GM12865 (cell line): Measurements from ENCODE around the gene FKBP10.
A peak's percentile ranks its signal among the peaks of the same experiment; 100 is the strongest.

Source experiments
- DNase-seq: peaks from one replicate; pipeline ENCODE4 v3.0.0; 2010; ENCODE audit warnings: low read depth
- H3K4me3 ChIP-seq: 2 replicates; pipeline ENCODE4 v1.5.1; 2011; ENCODE audit warnings: mild to moderate bottlenecking, low read depth, low read length, control low read depth
- TF ChIP-seq, protein P1 (sequence below): IDR thresholded peaks from 2 replicates; pipeline ENCODE4 v1.5.1; 2011; ENCODE audit warnings: low read length, control low read depth, low read depth, inconsistent platforms; ENCODE audit not compliant: insufficient read depth; ENCODE audit errors: missing control alignments

FKBP10 gene

DNA sequence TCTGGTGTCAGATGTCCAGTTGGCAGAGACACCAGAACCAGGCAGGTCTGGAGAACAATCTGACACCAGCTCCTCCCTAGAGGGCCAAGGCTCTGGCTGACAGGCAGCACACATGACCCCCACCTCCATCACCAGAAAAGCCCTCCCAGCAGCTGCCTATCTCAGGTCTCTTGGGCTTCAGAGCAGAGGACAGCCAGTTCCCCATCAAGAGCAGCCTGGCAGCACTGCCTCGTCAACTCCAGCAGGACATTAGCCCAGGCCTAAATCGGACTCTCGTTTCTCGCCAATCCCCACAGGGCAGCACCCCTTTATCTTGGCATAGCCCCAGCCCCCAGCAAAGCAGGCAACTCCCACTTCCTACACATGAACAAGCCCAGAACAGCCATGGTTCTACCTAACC lies 30.7 kb upstream of the FKBP10 start:
- no peak for DNase-seq
- no peak overlapping the region for H3K4me3 ChIP-seq
- TF ChIP-seq, protein P1, sequence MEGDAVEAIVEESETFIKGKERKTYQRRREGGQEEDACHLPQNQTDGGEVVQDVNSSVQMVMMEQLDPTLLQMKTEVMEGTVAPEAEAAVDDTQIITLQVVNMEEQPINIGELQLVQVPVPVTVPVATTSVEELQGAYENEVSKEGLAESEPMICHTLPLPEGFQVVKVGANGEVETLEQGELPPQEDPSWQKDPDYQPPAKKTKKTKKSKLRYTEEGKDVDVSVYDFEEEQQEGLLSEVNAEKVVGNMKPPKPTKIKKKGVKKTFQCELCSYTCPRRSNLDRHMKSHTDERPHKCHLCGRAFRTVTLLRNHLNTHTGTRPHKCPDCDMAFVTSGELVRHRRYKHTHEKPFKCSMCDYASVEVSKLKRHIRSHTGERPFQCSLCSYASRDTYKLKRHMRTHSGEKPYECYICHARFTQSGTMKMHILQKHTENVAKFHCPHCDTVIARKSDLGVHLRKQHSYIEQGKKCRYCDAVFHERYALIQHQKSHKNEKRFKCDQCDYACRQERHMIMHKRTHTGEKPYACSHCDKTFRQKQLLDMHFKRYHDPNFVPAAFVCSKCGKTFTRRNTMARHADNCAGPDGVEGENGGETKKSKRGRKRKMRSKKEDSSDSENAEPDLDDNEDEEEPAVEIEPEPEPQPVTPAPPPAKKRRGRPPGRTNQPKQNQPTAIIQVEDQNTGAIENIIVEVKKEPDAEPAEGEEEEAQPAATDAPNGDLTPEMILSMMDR: no peak

DNA sequence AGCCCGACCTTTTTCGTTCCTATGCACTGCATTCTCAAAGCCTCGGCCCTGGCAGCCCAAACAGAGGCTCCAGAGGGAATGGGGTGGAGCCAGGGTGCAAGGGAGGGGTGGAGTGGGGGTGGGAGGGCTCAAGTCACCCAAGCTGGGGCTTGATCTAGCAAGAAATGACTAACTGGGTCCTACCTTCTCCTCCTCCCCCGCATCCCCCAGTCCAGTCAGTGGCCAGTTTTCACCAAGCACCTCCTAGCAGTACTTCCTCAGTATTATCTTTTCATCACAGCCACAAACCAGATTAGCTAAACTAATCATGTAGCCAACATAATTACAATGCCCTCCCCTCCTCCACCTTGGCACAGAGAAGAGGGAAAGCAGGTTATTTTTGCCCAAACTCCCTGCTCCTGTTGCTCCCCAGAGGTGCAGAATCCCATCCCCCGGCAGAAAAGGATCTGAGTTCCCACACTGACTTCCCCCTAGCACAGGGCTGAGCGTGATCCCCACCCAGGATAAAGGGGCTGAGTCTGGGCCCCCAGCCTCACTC lies 28.5 kb upstream of the FKBP10 start:
- DNase-seq: peak; percentile 29
- no peak overlapping the region for H3K4me3 ChIP-seq

DNA sequence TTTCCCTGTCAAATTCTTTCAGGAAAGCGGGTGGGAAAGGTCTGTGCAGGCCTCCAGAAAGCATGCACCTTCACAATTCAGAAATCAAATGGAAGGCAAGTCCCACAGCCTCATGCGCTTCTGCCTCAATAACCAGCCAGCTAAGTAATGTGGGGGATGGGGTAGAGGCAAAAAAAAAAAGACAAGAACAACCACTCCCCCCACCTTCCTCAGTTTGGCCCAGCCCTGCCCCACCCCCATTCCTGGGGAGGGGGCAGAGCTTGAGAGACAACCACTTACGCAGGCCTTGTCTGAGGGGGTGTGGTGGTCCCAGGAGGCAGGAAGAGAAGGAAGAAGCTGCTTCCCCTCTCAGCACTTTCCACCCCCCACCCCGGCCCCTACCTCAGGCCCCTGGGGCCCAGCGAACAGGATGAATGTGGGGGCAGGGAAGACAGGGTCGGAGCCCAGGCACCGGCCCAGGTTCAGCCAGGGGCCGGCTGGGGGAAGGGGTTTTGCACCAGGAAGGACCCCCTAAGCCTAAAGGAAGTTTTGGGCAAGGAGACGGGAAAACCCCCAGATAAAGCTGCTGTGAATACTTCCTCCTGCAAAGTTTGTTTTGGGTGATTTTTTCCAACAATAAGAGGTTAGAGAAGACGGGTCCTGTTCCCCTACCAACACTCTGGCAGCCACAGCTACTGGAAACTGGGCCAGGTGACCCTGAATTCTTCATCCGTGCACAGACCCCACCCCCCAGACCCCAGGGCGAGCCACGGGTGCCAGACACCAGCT lies 27.5 kb upstream of the FKBP10 start:
- no peak for DNase-seq

More for the DNA sequence above, 28.5 kb upstream of the FKBP10 start:
- TF ChIP-seq, protein P1: no peak

DNA sequence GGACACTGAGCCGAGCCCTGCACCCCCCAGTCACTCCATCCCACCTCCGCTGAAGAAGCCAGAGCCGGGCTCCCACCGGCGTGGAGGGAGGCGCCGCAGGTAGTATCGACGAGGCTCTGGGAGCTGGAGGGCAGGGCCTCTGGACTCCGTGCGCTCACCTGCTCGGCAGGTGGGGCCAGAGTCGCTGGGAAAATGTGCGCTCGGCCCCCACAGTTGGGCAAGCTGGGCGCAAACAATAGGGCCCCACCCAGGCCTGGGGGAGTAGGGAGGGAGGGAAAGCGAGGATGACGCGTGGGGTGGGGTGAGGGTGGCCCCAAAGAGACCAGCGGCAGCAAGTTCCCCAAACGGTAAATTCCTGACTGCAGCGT lies 27.0 kb upstream of the FKBP10 start:
- H3K4me3 ChIP-seq: no peak overlapping the region; the same call in 1 of the 2 replicates

More for the DNA sequence above, 27.5 kb upstream of the FKBP10 start:
- TF ChIP-seq, protein P1: no peak
- H3K4me3 ChIP-seq: no peak overlapping the region

DNA sequence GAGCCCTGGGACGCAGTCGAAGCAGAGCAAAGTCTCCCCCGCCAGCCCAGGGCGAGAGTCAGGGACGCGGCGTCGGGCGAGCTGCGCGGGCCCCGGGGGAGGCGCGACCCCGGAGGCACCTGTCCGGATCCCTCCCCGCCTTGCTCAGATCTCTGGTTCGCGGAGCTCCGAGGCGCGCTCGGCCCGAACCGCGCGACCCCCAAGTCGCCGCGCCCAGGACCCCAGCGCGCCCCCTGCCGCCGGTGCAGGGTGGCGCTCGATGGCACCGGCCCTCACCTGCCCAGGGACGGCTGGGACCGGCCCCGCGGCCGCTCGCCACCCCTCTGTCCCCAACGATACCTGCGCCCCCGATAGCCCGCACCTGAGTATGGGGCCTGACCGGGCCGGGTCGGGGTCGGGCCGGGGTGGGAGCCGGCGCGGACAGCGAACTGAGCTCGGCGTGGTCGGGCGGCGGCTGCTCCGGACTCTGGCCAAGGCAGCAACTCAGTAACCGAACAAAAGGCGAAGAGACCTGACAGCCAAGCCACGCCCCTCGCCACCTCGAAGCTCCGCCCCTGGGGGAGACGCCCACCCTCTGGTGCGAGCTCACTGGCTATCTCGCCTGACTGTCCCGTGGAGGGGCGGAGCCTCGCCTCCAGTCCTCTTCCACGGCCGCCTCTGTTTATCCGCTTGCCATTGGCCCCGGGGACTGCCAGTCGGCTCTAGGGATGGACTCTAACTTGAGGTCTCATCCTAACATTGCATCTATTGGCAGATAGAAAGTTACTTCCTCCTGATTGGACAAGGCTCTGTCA lies 26.4 kb upstream of the FKBP10 start, which contains the start of gene JUP:
Gene JUP, minus strand, starts transcription at position 485 of the 794 bp plus-strand sequence. CDS start 14,857 bp downstream, outside the sequence.
- TF ChIP-seq, protein P1: peak; percentile 37
- peak within 1 kb of the TSS; percentile 28; the same call in 1 of the 2 replicates for H3K4me3 ChIP-seq
- DNase-seq: peak; percentile 93

More for the DNA sequence above, 27.0 kb upstream of the FKBP10 start:
- TF ChIP-seq, protein P1: no peak
- DNase-seq: no peak

DNA sequence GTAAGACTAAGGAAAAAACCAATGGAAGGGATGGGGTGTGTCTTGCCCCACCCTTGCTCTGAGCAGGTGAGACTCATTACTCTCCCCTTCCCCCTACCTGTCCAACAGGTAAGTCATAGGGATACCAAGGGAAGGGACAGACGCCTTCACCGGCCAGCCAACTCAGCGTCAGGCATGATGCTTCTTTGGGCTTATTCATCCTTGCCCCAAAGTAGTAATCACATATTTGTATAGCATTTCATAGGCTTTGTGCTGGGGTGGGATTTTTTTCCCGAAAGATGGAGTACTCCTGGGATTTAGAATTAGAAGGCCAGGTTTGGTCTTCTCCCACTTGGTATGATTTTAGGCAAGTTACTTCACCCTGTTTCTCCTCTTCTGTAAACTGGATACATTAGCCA lies 25.8 kb upstream of the FKBP10 start:
- TF ChIP-seq, protein P1: no peak
- no peak overlapping the region for H3K4me3 ChIP-seq
- no peak for DNase-seq
